A673 (cell line): ENCODE results near the gene GPD2. TPM values are rescaled to one million over a fixed set of nuclear protein-coding genes. Genes with fewer than 3 reads are reported as not detected.

Source experiments
- BruUV-seq: library from RNA; stranded (reverse); fragments of 400-500 nt; replicated peaks from 2 replicates; lab custom pipeline; 2021; lab: Mats Ljungman, UMichigan
- CTCF ChIA-PET: fragments of 300-600 bp; sonication (Branson Sonifier 250); formaldehyde crosslinking; loops from one replicate; lab custom pipeline; 2022; ENCODE audit warnings: antibody characterized with exemption; lab: Charles Lee
- POLR2A ChIA-PET: fragments of 300-600 bp; sonication (Branson Sonifier 250); formaldehyde crosslinking; loops from one replicate; lab custom pipeline; 2022; ENCODE audit warnings: antibody characterized with exemption; ENCODE audit not compliant: low non-redundant PET; lab: Charles Lee
- DNase-seq: peaks from one replicate; pipeline ENCODE4 v3.0.0-alpha.2; 2015; ENCODE audit warnings: low spot score
- H3K27ac ChIP-seq: fragments of 200-600 bp; sonication (generic); 2 replicates; pipeline ENCODE4 v1.5.1; 2016; ENCODE audit warnings: mixed run types, low read depth, mild to moderate bottlenecking, mixed read lengths, antibody characterized with exemption, low read length; ENCODE audit not compliant: poor library complexity, severe bottlenecking
- H3K27me3 ChIP-seq: fragments of 200-600 bp; sonication (generic); replicated peaks from 2 replicates; pipeline ENCODE4 v1.6.1; 2017; ENCODE audit warnings: mixed run types, low read depth, mild to moderate bottlenecking, mixed read lengths, antibody characterized with exemption, low read length; ENCODE audit not compliant: insufficient read depth, poor library complexity
- H3K36me3 ChIP-seq: fragments of 200-600 bp; sonication (generic); 2 replicates; pipeline ENCODE4 v1.6.1; 2016; ENCODE audit warnings: mixed run types, mild to moderate bottlenecking, mixed read lengths, antibody characterized with exemption, low read length; ENCODE audit not compliant: insufficient read depth, poor library complexity, severe bottlenecking
- H3K4me1 ChIP-seq: fragments of 200-600 bp; sonication (generic); 2 replicates; pipeline ENCODE4 v1.6.1; 2017; ENCODE audit warnings: mixed run types, mild to moderate bottlenecking, mixed read lengths, antibody characterized with exemption, low read length; ENCODE audit not compliant: insufficient read depth, poor library complexity, severe bottlenecking
- H3K4me3 ChIP-seq: fragments of 200-600 bp; sonication (generic); 2 replicates; pipeline ENCODE4 v1.5.1; 2016; ENCODE audit warnings: low read depth, mixed run types, mild to moderate bottlenecking, mixed read lengths, low read length; ENCODE audit not compliant: poor library complexity, severe bottlenecking
- H3K9me3 ChIP-seq: fragments of 200-600 bp; sonication (generic); 2 replicates; pipeline ENCODE4 v1.6.1; 2016; ENCODE audit warnings: mixed run types, low read depth, mild to moderate bottlenecking, mixed read lengths, antibody characterized with exemption, low read length; ENCODE audit not compliant: poor library complexity, severe bottlenecking
- EZH2 ChIP-seq: fragments of 200-600 bp; sonication (generic); IDR thresholded peaks from 2 replicates; pipeline ENCODE4 v1.6.1; 2017; ENCODE audit warnings: borderline replicate concordance, low read depth, mild to moderate bottlenecking, mixed read lengths, antibody characterized with exemption, low read length; ENCODE audit not compliant: poor library complexity, severe bottlenecking
- intact Hi-C: fragments of 100-400 bp; cut with micrococcal nuclease; formaldehyde crosslinking; loops from one replicate; pipeline ENCODE4 v1.10.0; 2022; ENCODE audit not compliant: unreplicated experiment
- total RNA-seq: library from RNA; stranded (reverse); gene quantifications from 2 replicates; pipeline ENCODE4 v1.2.3, GENCODE V29; 2021
- TF ChIP-seq, protein P1 (sequence below): fragments of 300-800, 200-600 bp; sonication (generic); conservative IDR thresholded peaks from 2 replicates; pipeline ENCODE4 v1.5.1; 2017; ENCODE audit warnings: low read depth, mild to moderate bottlenecking, antibody characterized with exemption, low read length, moderate library complexity, mixed read lengths

The GPD2 gene
- total RNA-seq, 1 experiment from 2014 or later = 39.4 TPM

DNA sequence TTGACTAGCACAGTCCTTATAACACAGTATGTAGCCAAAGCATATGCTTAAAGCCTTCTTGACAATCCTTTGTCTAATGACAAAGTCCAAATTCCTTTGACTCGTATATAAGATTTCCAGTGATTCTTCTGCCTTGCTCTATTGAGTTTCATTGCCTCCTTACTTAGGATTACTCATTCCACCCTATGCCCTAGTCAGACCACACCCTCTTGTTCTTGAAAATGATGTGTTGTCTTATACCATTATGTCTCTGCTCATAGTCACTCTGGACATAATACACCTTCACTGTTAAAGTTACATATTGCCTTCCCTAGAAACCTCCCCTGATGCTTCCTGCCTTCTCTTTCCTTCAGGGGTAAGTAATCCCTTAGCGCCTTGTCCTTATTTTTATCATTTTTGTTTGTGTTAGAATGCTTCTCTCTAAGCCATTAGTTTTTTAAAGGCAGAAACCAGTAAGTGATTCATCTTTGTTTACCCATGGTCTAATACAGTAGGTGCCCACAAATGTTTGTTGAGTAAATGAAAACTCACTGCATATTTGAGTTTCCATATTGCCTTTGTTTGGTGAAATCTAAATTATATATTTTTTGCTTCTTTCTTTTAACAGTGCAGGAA lies 19.3 kb downstream of the GPD2 start:
- intact Hi-C loops = no loop called here
- no TSS peak for BruUV-seq

DNA sequence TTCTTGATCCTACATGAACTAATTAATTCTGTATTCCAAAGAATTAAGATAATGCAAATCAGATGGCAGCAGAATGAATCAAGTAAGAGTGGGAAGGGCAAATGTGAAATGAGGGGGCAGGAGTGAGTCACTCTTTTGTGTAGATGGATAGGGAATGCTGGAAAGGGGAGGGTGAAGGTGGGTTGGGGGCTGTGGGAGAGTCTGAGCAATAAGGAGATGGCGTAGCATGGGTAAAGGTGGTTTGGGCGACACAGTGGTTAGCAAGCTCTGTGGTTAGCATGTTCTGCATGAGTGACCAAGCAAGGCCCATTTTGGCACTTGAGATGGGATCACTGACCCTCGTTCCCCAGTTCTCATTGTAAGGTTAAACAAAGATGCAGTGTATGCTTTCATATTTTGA lies 20.4 kb downstream of the GPD2 start:
- no TSS peak for BruUV-seq

More for the DNA sequence above, 19.3 kb downstream of the GPD2 start:
- Histone ChIP-seq H3K36me3 (no peaks in the 10 kb centered on the region), H3K27ac (no peak overlapping the region), H3K4me1 (peaks cover 9% of the 10 kb centered on the region), H3K9me3 (no peaks in the 10 kb centered on the region), H3K27me3 (no peaks in the 10 kb centered on the region), H3K4me3 (no peak overlapping the region)
- ChIA-PET CTCF (no interaction called here), POLR2A (no interaction called here)
- DNase-seq = no peak
- TF ChIP-seq EZH2 = no peak
- TF ChIP-seq, protein P1, sequence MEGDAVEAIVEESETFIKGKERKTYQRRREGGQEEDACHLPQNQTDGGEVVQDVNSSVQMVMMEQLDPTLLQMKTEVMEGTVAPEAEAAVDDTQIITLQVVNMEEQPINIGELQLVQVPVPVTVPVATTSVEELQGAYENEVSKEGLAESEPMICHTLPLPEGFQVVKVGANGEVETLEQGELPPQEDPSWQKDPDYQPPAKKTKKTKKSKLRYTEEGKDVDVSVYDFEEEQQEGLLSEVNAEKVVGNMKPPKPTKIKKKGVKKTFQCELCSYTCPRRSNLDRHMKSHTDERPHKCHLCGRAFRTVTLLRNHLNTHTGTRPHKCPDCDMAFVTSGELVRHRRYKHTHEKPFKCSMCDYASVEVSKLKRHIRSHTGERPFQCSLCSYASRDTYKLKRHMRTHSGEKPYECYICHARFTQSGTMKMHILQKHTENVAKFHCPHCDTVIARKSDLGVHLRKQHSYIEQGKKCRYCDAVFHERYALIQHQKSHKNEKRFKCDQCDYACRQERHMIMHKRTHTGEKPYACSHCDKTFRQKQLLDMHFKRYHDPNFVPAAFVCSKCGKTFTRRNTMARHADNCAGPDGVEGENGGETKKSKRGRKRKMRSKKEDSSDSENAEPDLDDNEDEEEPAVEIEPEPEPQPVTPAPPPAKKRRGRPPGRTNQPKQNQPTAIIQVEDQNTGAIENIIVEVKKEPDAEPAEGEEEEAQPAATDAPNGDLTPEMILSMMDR = no peak

DNA sequence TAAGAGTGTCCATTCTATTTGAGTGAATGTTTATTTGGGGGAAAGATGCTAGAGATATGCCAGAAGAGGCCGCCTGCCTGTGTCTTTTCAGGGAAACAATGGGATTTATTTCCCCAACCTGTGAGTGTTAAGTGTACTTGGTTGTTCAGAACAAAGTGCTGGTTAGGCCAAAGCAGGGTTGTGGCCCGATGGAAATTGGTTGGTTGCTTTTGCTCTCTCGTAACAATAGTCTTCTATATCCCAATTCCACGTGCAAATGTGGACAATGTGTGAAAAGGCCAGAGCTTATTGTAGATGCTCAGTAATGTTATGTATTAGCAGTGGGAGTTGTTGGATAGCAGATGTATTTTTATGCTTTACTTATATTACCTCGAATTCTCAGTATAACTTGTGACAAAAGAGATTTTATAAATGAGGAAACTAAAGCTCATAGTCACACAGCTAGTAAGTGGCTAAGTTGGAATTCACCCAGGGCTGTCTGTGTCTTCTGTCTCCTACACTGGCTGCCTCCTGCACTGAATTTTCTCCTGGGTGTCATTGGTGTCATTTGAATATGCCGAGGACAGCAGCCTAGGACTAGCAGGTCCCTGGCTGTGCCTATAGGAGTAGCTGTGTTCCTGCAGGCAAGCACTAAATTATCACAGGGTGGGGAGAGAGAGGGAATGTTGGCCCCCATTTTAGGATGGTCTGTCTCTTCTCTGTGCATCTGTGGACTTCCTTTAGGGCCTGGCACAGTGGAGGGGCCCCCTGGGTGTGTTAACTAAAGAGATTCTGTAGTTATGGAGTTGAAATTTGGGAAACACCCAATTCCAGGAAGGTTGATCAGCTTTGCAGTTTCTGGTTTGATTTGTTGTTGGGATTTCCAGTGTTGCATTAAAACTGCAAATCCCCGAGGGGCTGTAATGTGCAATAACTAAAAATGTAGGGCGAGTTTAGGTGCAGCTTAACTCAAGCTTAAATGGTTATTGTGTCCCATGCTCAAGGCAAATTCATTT lies 21.6 kb downstream of the GPD2 start:
- no peaks in the 10 kb centered on the region for H3K9me3 ChIP-seq
- TF ChIP-seq, protein P1 = no peak
- no peak for TF ChIP-seq EZH2
- ChIA-PET CTCF (interaction anchor here (0.6 kb wide), 1 partner anchor 191 kb away, joined by 3 read pairs; no protein-coding TSS in a partner anchor), POLR2A (no interaction called here)
- intact Hi-C loops = no loop called here
- H3K27me3 ChIP-seq = no peaks in the 10 kb centered on the region
- peaks cover 9% of the 10 kb centered on the region for H3K4me1 ChIP-seq
- no TSS peak for BruUV-seq
- peak; percentile 11 for DNase-seq
- no peaks in the 10 kb centered on the region for H3K36me3 ChIP-seq
- peak overlapping the region; percentile 19 for H3K27ac ChIP-seq
- H3K4me3 ChIP-seq = no peak overlapping the region

More for the DNA sequence above, 20.4 kb downstream of the GPD2 start:
- H3K4me1 ChIP-seq = peaks cover 9% of the 10 kb centered on the region
- H3K9me3 ChIP-seq = no peaks in the 10 kb centered on the region
- intact Hi-C loops = no loop called here
- H3K4me3 ChIP-seq = no peak overlapping the region
- no peaks in the 10 kb centered on the region for H3K36me3 ChIP-seq
- no peaks in the 10 kb centered on the region for H3K27me3 ChIP-seq
- ChIA-PET POLR2A (no interaction called here), CTCF (no interaction called here)
- no peak for DNase-seq
- no peak overlapping the region for H3K27ac ChIP-seq
- TF ChIP-seq EZH2 = no peak
- TF ChIP-seq, protein P1 = no peak
